Activated CD8-positive, alpha-beta memory T cell treated with anti-CD3 and anti-CD28 coated beads for 24 hours (primary cell): ENCODE data around the gene SERPINE2.
"Not testable (repeated sequence)": the region's sequence is repeated elsewhere in the genome, so short reads cannot be mapped to it uniquely, and the experiment has no call there.

ENCODE experiments used
- DNase-seq: peaks from one replicate; pipeline ENCODE4 v3.0.0-alpha.2; 2020

The SERPINE2 gene

DNA sequence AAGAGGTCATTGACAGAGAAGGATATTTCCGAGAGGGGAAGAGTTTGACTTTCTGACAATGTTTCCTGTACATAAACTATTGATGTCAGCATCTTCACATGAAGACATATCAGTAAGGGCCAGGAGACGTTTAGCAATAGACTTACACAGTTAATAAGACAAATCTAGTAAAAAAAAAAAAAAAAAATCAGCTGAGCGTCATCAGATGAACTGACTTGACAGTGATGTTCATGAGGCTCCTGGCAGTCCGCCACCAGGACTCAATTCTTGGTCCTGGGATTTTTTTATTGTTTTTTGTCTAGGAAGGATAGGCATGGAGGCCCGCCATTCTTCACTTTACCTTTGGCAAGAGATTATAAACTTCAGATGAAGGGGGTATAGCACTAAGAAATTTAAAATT is 67.4 kb downstream of the SERPINE2 start:
- DNase-seq: no peak

DNA sequence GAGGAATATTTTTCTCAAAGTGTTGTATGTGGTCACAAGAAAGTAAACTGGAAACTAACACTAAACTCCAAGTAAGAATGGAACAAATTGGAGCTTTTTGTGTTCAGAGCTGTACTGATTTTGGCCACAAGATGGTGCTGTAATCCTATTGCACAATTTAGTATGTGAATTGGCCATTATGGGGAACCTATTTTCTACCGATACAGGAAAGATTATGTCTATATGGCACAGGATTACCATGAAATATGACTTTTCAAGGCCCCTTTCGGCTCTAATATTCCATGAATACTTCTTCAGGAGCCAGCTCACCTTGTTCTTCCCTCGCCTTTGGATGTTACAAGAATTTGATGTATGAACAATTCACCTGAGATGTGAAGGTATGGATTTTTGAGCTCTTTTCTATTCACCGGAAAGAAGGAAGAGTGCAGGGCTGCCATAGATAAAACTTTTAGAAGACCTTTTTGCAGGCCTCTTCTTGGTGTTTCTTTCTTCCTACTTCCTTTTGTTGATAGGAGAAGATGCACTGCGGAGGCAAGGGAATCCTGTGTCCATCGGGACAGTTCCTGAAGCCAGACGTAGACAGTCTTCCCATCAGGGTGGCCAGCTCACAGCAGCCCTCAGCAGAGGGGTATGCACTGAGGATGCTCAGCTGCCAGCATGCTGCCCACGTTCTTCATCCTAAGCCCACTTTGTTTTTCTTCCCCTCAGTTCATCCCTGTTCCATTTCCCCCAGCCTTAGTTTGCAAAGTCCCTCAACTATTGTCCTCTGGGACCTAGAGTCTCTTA is 68.5 kb downstream of the SERPINE2 start:
- DNase-seq: no peak

- no peak for DNase-seq
Measured at GRCh38 chr2:223969856-223970255, 69.2 kb downstream of the SERPINE2 start.

DNA sequence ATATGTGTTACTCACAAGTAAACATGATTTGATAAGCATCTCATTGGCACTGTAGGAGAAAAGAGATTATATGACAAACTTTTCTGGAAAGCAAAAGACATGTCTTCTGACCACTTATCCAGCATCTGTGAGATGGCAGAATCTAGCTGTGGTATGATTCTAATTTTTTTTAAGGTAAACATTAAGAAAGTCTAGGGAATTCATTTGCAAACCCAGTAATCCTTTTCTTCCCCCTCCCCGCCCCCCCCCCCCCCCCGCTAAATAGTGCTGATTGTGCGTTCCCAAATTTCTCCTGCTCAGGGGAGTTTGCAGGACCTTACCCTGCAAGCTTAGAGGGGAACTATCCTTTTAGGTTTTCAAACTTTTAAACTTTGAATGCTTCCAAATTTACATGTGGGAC is 69.8 kb downstream of the SERPINE2 start:
- DNase-seq: no peak

DNA sequence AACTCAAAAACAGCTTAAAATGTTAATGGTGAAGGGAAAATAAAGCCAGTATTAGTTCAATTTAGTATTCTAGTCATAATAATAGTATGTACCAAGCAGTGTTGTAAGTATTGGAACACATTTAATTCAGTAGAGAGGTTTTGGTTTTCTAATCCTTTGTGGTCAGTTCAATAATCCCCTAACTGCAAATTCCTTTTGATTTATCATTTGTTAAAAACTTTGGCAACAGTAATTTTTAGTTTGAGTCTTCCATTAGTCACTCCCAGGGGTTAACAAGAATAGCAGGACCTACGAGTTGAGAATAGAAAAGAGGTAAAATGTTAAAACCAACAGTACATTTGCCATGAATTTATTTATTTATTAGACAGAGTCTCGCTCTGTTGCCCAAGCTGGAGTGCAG is 71.1 kb downstream of the SERPINE2 start:
- no peak for DNase-seq

DNA sequence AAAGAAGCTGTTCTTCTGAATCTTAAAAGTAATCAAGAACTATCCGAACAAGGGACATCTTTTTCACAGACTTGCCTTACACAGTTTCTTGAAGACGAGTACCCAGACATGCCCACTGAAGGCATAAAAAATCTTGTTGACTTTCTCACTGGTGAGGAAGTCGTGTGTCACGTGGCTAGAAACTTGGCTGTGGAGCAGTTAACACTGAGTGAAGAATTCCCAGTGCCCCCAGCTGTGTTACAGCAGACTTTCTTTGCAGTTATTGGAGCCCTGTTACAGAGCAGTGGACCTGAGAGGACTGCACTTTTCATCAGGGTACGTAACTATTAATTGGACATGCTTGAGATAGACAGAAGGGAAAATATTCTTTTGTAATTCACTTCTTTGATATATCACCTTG is 79.4 kb downstream of the SERPINE2 start:
- DNase-seq: no peak

- peak; percentile 99 for DNase-seq
Measured at GRCh38 chr2:223957092-223957851, 81.8 kb downstream of the SERPINE2 start, which contains the start of gene MRPL44. MRPL44 (plus strand) TSS chr2:223957463; CDS start chr2:223957473, 10 bp downstream.

DNA sequence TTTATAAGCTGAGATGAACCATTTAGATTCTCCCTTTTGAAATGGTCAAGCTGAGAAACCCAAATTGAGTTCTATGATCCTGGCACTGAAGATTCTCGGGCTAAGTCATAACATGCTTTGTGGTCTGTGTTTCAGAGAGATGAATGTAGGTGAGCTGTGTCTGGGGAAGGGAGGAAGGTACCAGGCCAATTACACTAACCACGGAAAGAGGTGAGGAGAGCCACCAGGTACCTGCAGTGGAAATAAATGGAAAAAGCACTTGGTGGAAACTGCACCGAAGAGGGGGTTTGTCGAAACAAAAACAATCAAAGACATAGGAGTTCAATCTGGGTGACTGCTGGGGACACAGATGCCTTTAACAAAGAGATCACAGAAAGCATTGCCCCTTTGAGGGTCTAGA is 82.8 kb downstream of the SERPINE2 start:
- DNase-seq: no peak

DNA sequence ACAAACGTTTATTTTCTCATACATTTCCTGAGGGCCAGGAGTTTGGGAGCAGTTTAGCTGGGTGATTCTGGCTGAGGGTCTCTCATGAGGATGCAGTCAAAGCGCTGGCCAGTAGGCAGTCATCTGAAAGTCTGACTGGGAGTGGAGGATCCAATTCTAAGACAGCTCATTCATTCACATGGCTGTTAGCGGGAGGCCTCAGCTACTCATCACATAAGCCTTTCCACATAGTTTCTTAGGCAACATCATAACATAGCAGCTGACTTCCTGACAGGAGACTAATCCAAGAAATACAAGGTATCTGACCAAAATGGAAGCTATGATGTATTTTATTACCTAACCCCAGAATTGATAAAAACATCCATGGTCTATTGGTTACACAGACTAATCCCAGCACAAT is 84.7 kb downstream of the SERPINE2 start:
- no peak for DNase-seq

- DNase-seq: no peak
Measured at GRCh38 chr2:223952280-223952968, 86.7 kb downstream of the SERPINE2 start.

DNA sequence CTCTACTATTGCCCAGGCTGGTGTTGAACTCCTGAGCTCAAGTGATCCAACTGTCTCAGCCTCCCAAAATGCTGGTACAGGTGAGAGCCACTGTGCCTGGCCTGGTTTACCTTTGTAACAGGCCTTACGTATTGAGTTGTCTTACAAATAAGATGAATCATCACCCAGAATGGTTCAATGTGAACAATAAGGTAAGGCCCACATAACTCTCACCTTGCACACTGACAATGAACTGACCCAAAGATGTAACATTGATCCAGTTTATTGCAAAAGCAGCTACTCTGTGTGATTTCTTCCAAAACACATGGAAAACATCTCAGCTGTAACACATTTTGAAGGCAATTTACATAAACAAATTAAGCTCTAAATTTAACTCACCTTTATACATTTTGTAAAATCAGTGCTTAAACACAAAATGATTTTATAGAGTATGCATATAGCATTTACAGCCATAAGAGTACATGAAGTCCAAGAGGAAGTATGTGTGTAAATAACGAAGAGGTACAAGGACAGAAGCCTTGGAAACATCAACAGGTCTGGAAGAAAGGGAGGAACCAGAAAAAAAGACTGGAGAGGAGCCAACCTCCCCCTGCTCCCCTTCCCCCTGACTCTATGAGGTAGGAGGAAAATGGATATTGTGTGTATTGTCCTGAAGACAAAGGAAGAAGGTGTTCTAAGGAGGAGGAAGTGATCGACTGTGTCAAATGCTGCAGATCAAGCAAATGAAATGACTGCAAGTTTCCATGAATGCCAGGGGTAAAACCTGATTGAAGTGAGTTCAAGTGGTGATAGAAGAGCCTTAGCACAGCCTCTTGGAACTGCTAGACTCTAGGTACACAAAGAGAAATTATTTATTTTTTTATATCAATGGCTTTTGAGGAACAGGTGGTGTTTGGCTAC is 88.4 kb downstream of the SERPINE2 start:
- DNase-seq: no peak

DNA sequence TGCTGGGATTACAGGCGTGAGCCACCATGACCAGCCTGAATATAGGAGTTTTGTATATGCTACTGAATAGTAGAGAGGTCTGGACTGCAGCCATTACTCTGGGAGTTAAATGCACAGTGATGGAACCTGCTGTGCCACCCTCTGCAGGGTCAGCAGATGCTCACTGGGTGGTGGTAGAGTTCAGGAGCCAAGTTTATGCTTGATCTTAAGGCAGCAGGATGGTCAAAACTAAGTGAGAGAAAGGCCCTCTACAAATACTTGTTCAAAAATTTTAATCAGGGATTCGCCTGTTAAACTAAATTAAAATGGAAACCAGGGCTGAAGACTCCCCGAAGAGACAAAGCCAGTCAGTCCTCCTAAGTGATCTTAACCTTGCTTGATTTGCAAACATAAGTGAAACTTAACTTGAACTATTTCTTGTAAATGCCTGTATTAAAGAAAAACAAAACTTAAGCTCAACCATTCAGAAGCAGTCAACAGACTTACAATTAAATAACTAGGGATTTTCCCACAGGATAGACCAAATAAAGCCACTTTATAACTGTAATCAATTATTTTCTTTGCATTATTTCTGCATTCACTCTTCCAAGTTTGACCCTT is 89.7 kb downstream of the SERPINE2 start:
- DNase-seq: no peak

- no peak for DNase-seq
Measured at GRCh38 chr2:223947711-223948205, 91.3 kb downstream of the SERPINE2 start.

GRCh38 chr2:223945755-223946154 is 93.3 kb downstream of the SERPINE2 start:
- DNase-seq: no peak

- DNase-seq: peak; percentile 91
Measured at GRCh38 chr2:223944703-223945531, 94.2 kb downstream of the SERPINE2 start, which contains the start of gene WDFY1. WDFY1 (minus strand) TSS chr2:223945335; CDS start chr2:223945284, 51 bp downstream.

GRCh38 chr2:223944166-223944702 is 94.9 kb downstream of the SERPINE2 start:
- peak; percentile 74 for DNase-seq

DNA sequence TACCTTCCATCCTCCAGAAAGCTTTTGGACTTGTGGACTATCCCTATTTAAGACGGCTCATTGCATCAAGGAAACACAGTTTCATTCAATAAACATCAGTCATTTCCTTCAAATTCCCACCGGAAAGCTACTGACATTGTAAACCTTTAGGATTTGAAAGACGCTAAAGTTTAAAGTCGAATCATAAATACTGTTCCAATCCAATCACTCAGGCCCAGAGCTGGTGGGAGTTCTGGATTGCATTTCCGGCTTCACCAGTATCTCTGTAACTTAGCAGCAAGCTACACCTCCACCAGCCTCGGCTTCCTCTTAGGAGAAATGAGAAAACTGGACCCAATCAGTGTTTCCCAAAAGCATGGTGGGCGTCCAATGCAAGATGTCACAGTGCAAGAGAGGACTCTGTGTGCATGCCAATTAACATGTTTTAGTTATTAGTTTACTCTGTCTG is 95.5 kb downstream of the SERPINE2 start:
- DNase-seq: no peak

- no peak for DNase-seq
Measured at GRCh38 chr2:223943135-223943534, 96.0 kb downstream of the SERPINE2 start.

GRCh38 chr2:223941579-223942277 is 97.4 kb downstream of the SERPINE2 start:
- peak; percentile 81 for DNase-seq

DNA sequence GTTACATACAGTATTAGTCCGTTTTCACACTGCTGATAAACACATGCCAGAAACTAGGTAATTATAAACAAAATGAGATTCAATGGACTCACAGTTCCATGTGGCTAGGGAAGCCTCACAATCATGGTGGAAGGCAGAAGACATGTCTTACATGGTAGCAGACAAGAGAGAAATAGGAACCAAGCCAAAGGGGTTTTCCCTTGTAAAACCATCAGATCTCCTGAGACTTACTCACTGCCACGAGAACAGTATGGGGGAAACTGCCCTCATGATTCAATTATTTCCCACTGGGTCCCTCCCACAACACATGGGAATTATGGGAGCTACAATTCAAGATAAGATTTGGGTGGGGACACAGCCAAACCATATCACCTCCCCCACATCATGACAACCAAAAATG is 99.6 kb downstream of the SERPINE2 start:
- not testable (repeated sequence) for DNase-seq
